ENCODE results near the gene SRGAP2C. TPM values are rescaled to one million over a fixed set of nuclear protein-coding genes. Genes with fewer than 3 reads are reported as not detected.
A peak's percentile ranks its signal among the peaks of the same experiment; 100 is the strongest.
"Not testable (repeated sequence)": the region's sequence is repeated elsewhere in the genome, so short reads cannot be mapped to it uniquely, and the experiment has no call there.

The SRGAP2C gene
- polyA plus RNA-seq, 1 donor from 2014 or later: 10.0 TPM

GRCh38 chr1:121168152-121168668 lies 16.6 kb upstream of the SRGAP2C start:
- not testable (repeated sequence) for H3F3A ChIP-seq (ENCODE audit: insufficient read depth, low read length, poor library complexity, severe bottlenecking); H3K4me3 ChIP-seq (ENCODE audit: low read length); H3K27me3 ChIP-seq (ENCODE audit: insufficient read depth, low read depth, low read length); H3K4me2 ChIP-seq (ENCODE audit: low read length); H2AFZ ChIP-seq (ENCODE audit: low read depth, low read length); H3K9me2 ChIP-seq (ENCODE audit: insufficient read depth, low read length); H3K9me3 ChIP-seq (ENCODE audit: low read length); H3K79me2 ChIP-seq (replicated peaks; ENCODE audit: insufficient read depth, low read length); H4K20me1 ChIP-seq (ENCODE audit: insufficient read depth); H3K36me3 ChIP-seq (ENCODE audit: insufficient read depth, low read length); H3K9ac ChIP-seq (ENCODE audit: low read length); H3K27ac ChIP-seq (ENCODE audit: low read length)

GRCh38 chr1:121176649-121177048 lies 8.1 kb upstream of the SRGAP2C start:
- not testable (repeated sequence) for H3K9me3 ChIP-seq (ENCODE audit: low read length); H3K27me3 ChIP-seq (ENCODE audit: insufficient read depth, low read depth, low read length); H3K4me2 ChIP-seq (ENCODE audit: low read length); H2AFZ ChIP-seq (ENCODE audit: low read depth, low read length); H4K20me1 ChIP-seq (ENCODE audit: insufficient read depth); H3K27ac ChIP-seq (ENCODE audit: low read length); H3K4me3 ChIP-seq (ENCODE audit: low read length); H3F3A ChIP-seq (ENCODE audit: insufficient read depth, low read length, poor library complexity, severe bottlenecking); H3K36me3 ChIP-seq (ENCODE audit: insufficient read depth, low read length); H3K79me2 ChIP-seq (replicated peaks; ENCODE audit: insufficient read depth, low read length); H3K9me2 ChIP-seq (ENCODE audit: insufficient read depth, low read length); H3K9ac ChIP-seq (ENCODE audit: low read length)

GRCh38 chr1:121178197-121178596 lies 6.6 kb upstream of the SRGAP2C start:
- H3F3A ChIP-seq (ENCODE audit: insufficient read depth, low read length, poor library complexity, severe bottlenecking): not testable (repeated sequence)

GRCh38 chr1:121183867-121184266 lies 908 bp upstream of the SRGAP2C start:
- not testable (repeated sequence) for H3F3A ChIP-seq (ENCODE audit: insufficient read depth, low read length, poor library complexity, severe bottlenecking); H2AFZ ChIP-seq (ENCODE audit: low read depth, low read length); H3K9me3 ChIP-seq (ENCODE audit: low read length); H3K27ac ChIP-seq (ENCODE audit: low read length); H3K9me2 ChIP-seq (ENCODE audit: insufficient read depth, low read length); H4K20me1 ChIP-seq (ENCODE audit: insufficient read depth); H3K36me3 ChIP-seq (ENCODE audit: insufficient read depth, low read length); H3K79me2 ChIP-seq (replicated peaks; ENCODE audit: insufficient read depth, low read length); H3K27me3 ChIP-seq (ENCODE audit: insufficient read depth, low read depth, low read length); H3K4me2 ChIP-seq (ENCODE audit: low read length); H3K9ac ChIP-seq (ENCODE audit: low read length)
- H3K4me3 ChIP-seq (ENCODE audit: low read length): peak overlapping the region; percentile 56

More at GRCh38 chr1:121178197-121178596, 6.6 kb upstream of the SRGAP2C start:
- H3K27me3 ChIP-seq (ENCODE audit: insufficient read depth, low read depth, low read length); H3K36me3 ChIP-seq (ENCODE audit: insufficient read depth, low read length); H4K20me1 ChIP-seq (ENCODE audit: insufficient read depth); H3K27ac ChIP-seq (ENCODE audit: low read length); H3K4me2 ChIP-seq (ENCODE audit: low read length); H3K79me2 ChIP-seq (replicated peaks; ENCODE audit: insufficient read depth, low read length); H3K9me3 ChIP-seq (ENCODE audit: low read length); H3K9ac ChIP-seq (ENCODE audit: low read length); H3K4me3 ChIP-seq (ENCODE audit: low read length); H3K9me2 ChIP-seq (ENCODE audit: insufficient read depth, low read length); H2AFZ ChIP-seq (ENCODE audit: low read depth, low read length): not testable (repeated sequence)

- H2AFZ ChIP-seq (ENCODE audit: low read depth, low read length); H3K27me3 ChIP-seq (ENCODE audit: insufficient read depth, low read depth, low read length); H4K20me1 ChIP-seq (ENCODE audit: insufficient read depth); H3F3A ChIP-seq (ENCODE audit: insufficient read depth, low read length, poor library complexity, severe bottlenecking); H3K9ac ChIP-seq (ENCODE audit: low read length); H3K9me3 ChIP-seq (ENCODE audit: low read length); H3K36me3 ChIP-seq (ENCODE audit: insufficient read depth, low read length); H3K27ac ChIP-seq (ENCODE audit: low read length); H3K79me2 ChIP-seq (replicated peaks; ENCODE audit: insufficient read depth, low read length); H3K4me2 ChIP-seq (ENCODE audit: low read length); H3K9me2 ChIP-seq (ENCODE audit: insufficient read depth, low read length): not testable (repeated sequence)
- H3K4me3 ChIP-seq (ENCODE audit: low read length): peak overlapping the region; percentile 41
Observed at GRCh38 chr1:121185140-121185708, 449 bp downstream of the SRGAP2C start.

- H3K27ac ChIP-seq (ENCODE audit: low read length); H3K4me3 ChIP-seq (ENCODE audit: low read length); H3K27me3 ChIP-seq (ENCODE audit: insufficient read depth, low read depth, low read length); H3K9me3 ChIP-seq (ENCODE audit: low read length); H3K9ac ChIP-seq (ENCODE audit: low read length); H3K79me2 ChIP-seq (replicated peaks; ENCODE audit: insufficient read depth, low read length); H3K36me3 ChIP-seq (ENCODE audit: insufficient read depth, low read length); H3K4me2 ChIP-seq (ENCODE audit: low read length); H3F3A ChIP-seq (ENCODE audit: insufficient read depth, low read length, poor library complexity, severe bottlenecking); H3K9me2 ChIP-seq (ENCODE audit: insufficient read depth, low read length); H4K20me1 ChIP-seq (ENCODE audit: insufficient read depth); H2AFZ ChIP-seq (ENCODE audit: low read depth, low read length): not testable (repeated sequence)
Observed at GRCh38 chr1:121186191-121186590, 1.4 kb downstream of the SRGAP2C start.

GRCh38 chr1:121187914-121188313 lies 3.1 kb downstream of the SRGAP2C start:
- not testable (repeated sequence) for H3K4me2 ChIP-seq (ENCODE audit: low read length); H3K36me3 ChIP-seq (ENCODE audit: insufficient read depth, low read length); H3F3A ChIP-seq (ENCODE audit: insufficient read depth, low read length, poor library complexity, severe bottlenecking); H3K9me3 ChIP-seq (ENCODE audit: low read length); H3K9me2 ChIP-seq (ENCODE audit: insufficient read depth, low read length); H3K9ac ChIP-seq (ENCODE audit: low read length); H4K20me1 ChIP-seq (ENCODE audit: insufficient read depth); H3K27ac ChIP-seq (ENCODE audit: low read length); H3K27me3 ChIP-seq (ENCODE audit: insufficient read depth, low read depth, low read length); H3K79me2 ChIP-seq (replicated peaks; ENCODE audit: insufficient read depth, low read length); H2AFZ ChIP-seq (ENCODE audit: low read depth, low read length)
- H3K4me3 ChIP-seq (ENCODE audit: low read length): peak overlapping the region; percentile 57

GRCh38 chr1:121192512-121192911 lies 7.7 kb downstream of the SRGAP2C start:
- not testable (repeated sequence) for H3K9me3 ChIP-seq (ENCODE audit: low read length); H3K27me3 ChIP-seq (ENCODE audit: insufficient read depth, low read depth, low read length); H3K9ac ChIP-seq (ENCODE audit: low read length); H2AFZ ChIP-seq (ENCODE audit: low read depth, low read length); H3K4me2 ChIP-seq (ENCODE audit: low read length); H3K4me3 ChIP-seq (ENCODE audit: low read length); H3F3A ChIP-seq (ENCODE audit: insufficient read depth, low read length, poor library complexity, severe bottlenecking); H3K36me3 ChIP-seq (ENCODE audit: insufficient read depth, low read length); H3K27ac ChIP-seq (ENCODE audit: low read length); H4K20me1 ChIP-seq (ENCODE audit: insufficient read depth); H3K9me2 ChIP-seq (ENCODE audit: insufficient read depth, low read length); H3K79me2 ChIP-seq (replicated peaks; ENCODE audit: insufficient read depth, low read length)

All from neural cell (in vitro differentiated cells).